IMR-90 (cell line): ENCODE data around the gene KLKB1. TPM values are rescaled to one million over a fixed set of nuclear protein-coding genes. Genes with fewer than 3 reads are reported as not detected.

ENCODE experiments used
- ATAC-seq: fragments of 200-7000 bp; cut with Tn5 transposase; 2 replicates; pipeline ENCODE4 v1.9.1; 2020; ENCODE audit warnings: low read depth, mild to moderate bottlenecking, moderate library complexity
- BruUV-seq: library from RNA; stranded (reverse); fragments of 400-500 nt; replicated peaks from 2 replicates; lab custom pipeline; 2021; lab: Mats Ljungman, UMichigan
- CTCF ChIA-PET: fragments of 300-600 bp; formaldehyde crosslinking; extraction: SDS; loops from one replicate; lab custom pipeline; 2021; ENCODE audit warnings: antibody characterized with exemption; lab: Yijun Ruan, JAX
- POLR2A ChIA-PET: fragments of 300-600 bp; sonication (Branson Sonifier 250); formaldehyde crosslinking; loops from one replicate; lab custom pipeline; 2022; ENCODE audit warnings: antibody characterized with exemption; ENCODE audit not compliant: unreplicated experiment; lab: Charles Lee
- DNase-seq: peaks from one replicate; pipeline ENCODE4 v3.0.0; 2013
- H2AFZ ChIP-seq: replicated peaks from 2 replicates; pipeline ENCODE3; 2013; ENCODE audit warnings: low read length, mild to moderate bottlenecking; ENCODE audit not compliant: poor library complexity
- H2AK5ac ChIP-seq: 2 replicates; pipeline ENCODE4 v1.6.1; 2013; ENCODE audit warnings: low read depth, low read length, inconsistent platforms
- H2AK9ac ChIP-seq: replicated peaks from 2 replicates; pipeline ENCODE3; 2013; ENCODE audit warnings: mild to moderate bottlenecking, low read depth, low read length, moderate library complexity; ENCODE audit not compliant: poor library complexity
- H2BK120ac ChIP-seq: 2 replicates; pipeline ENCODE4 v1.6.1; 2013; ENCODE audit warnings: low read depth, low read length, inconsistent platforms
- H2BK15ac ChIP-seq: 3 replicates; pipeline ENCODE4 v1.6.1; 2013; ENCODE audit warnings: low read depth, low read length, inconsistent platforms
- H2BK20ac ChIP-seq: 2 replicates; pipeline ENCODE4 v1.6.1; 2013; ENCODE audit warnings: low read depth, mild to moderate bottlenecking, inconsistent platforms, low read length, moderate library complexity
- H2BK5ac ChIP-seq: 2 replicates; pipeline ENCODE4 v1.6.1; 2013; ENCODE audit warnings: mild to moderate bottlenecking, low read depth, low read length, inconsistent platforms; ENCODE audit not compliant: poor library complexity, severe bottlenecking
- H3K14ac ChIP-seq: replicated peaks from 2 replicates; pipeline ENCODE4 v1.6.1; 2013; ENCODE audit warnings: low read depth, low read length, inconsistent platforms
- H3K18ac ChIP-seq: 2 replicates; pipeline ENCODE4 v1.6.1; 2013; ENCODE audit warnings: low read depth, low read length, control low read depth
- H3K23ac ChIP-seq: 2 replicates; pipeline ENCODE4 v1.6.1; 2013; ENCODE audit warnings: low read depth, low read length, inconsistent platforms
- H3K27ac ChIP-seq: 2 replicates; pipeline ENCODE4 v1.5.1; 2013; ENCODE audit warnings: mild to moderate bottlenecking, control low read depth, low read length; ENCODE audit not compliant: insufficient read depth
- H3K27me3 ChIP-seq: 2 replicates; pipeline ENCODE4 v1.6.1; 2013; ENCODE audit warnings: low read length; ENCODE audit not compliant: control insufficient read depth, insufficient read depth
- H3K36me3 ChIP-seq: 2 replicates; pipeline ENCODE4 v1.6.1; 2013; ENCODE audit warnings: low read length, mixed read lengths; ENCODE audit not compliant: control insufficient read depth, insufficient read depth
- H3K4ac ChIP-seq: 2 replicates; pipeline ENCODE4 v1.6.1; 2013; ENCODE audit warnings: low read depth, low read length, inconsistent platforms
- H3K4me1 ChIP-seq: 2 replicates; pipeline ENCODE4 v1.6.1; 2013; ENCODE audit warnings: low read length, mixed read lengths; ENCODE audit not compliant: control insufficient read depth, insufficient read depth
- H3K4me2 ChIP-seq: 2 replicates; pipeline ENCODE4 v1.6.1; 2013; ENCODE audit warnings: low read depth, mild to moderate bottlenecking, control low read depth, low read length, moderate library complexity
- H3K4me3 ChIP-seq: 2 replicates; pipeline ENCODE4 v1.5.1; 2013; ENCODE audit warnings: low read depth, mild to moderate bottlenecking, control low read depth, low read length, moderate library complexity; ENCODE audit not compliant: insufficient read depth
- H3K56ac ChIP-seq: 2 replicates; pipeline ENCODE4 v1.6.1; 2013; ENCODE audit warnings: low read length, inconsistent platforms; ENCODE audit not compliant: insufficient read depth; ENCODE audit errors: extremely low read depth
- H3K79me1 ChIP-seq, 2 experiments: 2 replicates each; pipeline ENCODE4 v1.6.1; 2013; ENCODE audit warnings: low read length in 2 of 2, inconsistent platforms in 1 of 2, low read depth in 1 of 2
- H3K9ac ChIP-seq: 2 replicates; pipeline ENCODE4 v1.6.1; 2013; ENCODE audit warnings: low read depth, low read length, control low read depth
- H3K9me1 ChIP-seq: 2 replicates; pipeline ENCODE4 v1.6.1; 2013; ENCODE audit warnings: low read length, inconsistent platforms; ENCODE audit not compliant: insufficient read depth
- H3K9me3 ChIP-seq: 2 replicates; pipeline ENCODE4 v1.6.1; 2013; ENCODE audit warnings: low read length; ENCODE audit not compliant: control insufficient read depth, insufficient read depth
- H4K20me1 ChIP-seq: 2 replicates; pipeline ENCODE4 v1.6.1; 2013; ENCODE audit warnings: low read length, inconsistent platforms; ENCODE audit not compliant: insufficient read depth
- H4K5ac ChIP-seq: 2 replicates; pipeline ENCODE4 v1.6.1; 2013; ENCODE audit warnings: mild to moderate bottlenecking, low read depth, low read length, control low read depth
- H4K8ac ChIP-seq, 2 experiments: 2 replicates each; pipeline ENCODE4 v1.6.1; 2013; ENCODE audit warnings: low read depth in 2 of 2, low read length in 2 of 2, control low read depth in 1 of 2, inconsistent platforms in 1 of 2
- H4K91ac ChIP-seq: 2 replicates; pipeline ENCODE4 v1.6.1; 2013; ENCODE audit warnings: low read depth, low read length, inconsistent platforms; ENCODE audit not compliant: insufficient read depth
- BHLHE40 ChIP-seq: fragments of 150-350 bp; IDR thresholded peaks from 2 replicates; pipeline ENCODE4 v1.6.1; 2016; ENCODE audit warnings: mild to moderate bottlenecking, low read depth, low read length
- CHD1 ChIP-seq: IDR thresholded peaks from 2 replicates; pipeline ENCODE4 v1.6.1; 2012; ENCODE audit warnings: low read depth, low read length, improper control_type of control experiment
- FOS ChIP-seq: fragments of 150-350 bp; IDR thresholded peaks from 2 replicates; pipeline ENCODE4 v1.6.1; 2016; ENCODE audit warnings: low read depth, low read length
- MAFK ChIP-seq: IDR thresholded peaks from 2 replicates; pipeline ENCODE4 v1.6.1; 2012; ENCODE audit warnings: low read depth, low read length, improper control_type of control experiment
- MAZ ChIP-seq: IDR thresholded peaks from 2 replicates; pipeline ENCODE4 v1.6.1; 2012; ENCODE audit warnings: low read depth, mild to moderate bottlenecking, low read length, improper control_type of control experiment, moderate library complexity, borderline replicate concordance
- MXI1 ChIP-seq: IDR thresholded peaks from 2 replicates; pipeline ENCODE4 v1.6.1; 2012; ENCODE audit warnings: low read depth, mild to moderate bottlenecking, low read length, moderate library complexity, borderline replicate concordance
- NFE2L2 ChIP-seq: fragments of 150-350 bp; IDR thresholded peaks from 2 replicates; pipeline ENCODE4 v1.6.1; 2016; ENCODE audit warnings: low read depth, mild to moderate bottlenecking, low read length
- RAD21 ChIP-seq: IDR thresholded peaks from 2 replicates; pipeline ENCODE4 v1.6.1; 2012; ENCODE audit warnings: low read length, improper control_type of control experiment
- RFX5 ChIP-seq: IDR thresholded peaks from 2 replicates; pipeline ENCODE4 v1.8.0; 2012; ENCODE audit warnings: low read depth, mild to moderate bottlenecking, low read length, moderate library complexity
- SMC3 ChIP-seq: fragments of 150-350 bp; IDR thresholded peaks from 2 replicates; pipeline ENCODE4 v1.6.1; 2016; ENCODE audit warnings: low read depth, mild to moderate bottlenecking, antibody characterized with exemption, low read length, moderate library complexity
- WGBS, 2 experiments: methylation state at CpG; one replicate each; pipeline versions ENCODE4 v1.1.5 to v1.1.7; 2013; ENCODE audit warnings: missing lambda C conversion rate in 2 of 2; ENCODE audit not compliant: insufficient read length in 1 of 2; ENCODE audit errors: extremely low coverage in 2 of 2; 5-methylcytosine and 5-hydroxymethylcytosine counted together
- dilution Hi-C: fragments of 300-500 bp; cut with HindIII; formaldehyde crosslinking; loops from one replicate; pipeline ENCODE4 v1.14.3; 2018; ENCODE audit warnings: low sequenced_read_pairs; ENCODE audit not compliant: unreplicated experiment
- in situ Hi-C: fragments of 300-500 bp; cut with MboI; formaldehyde crosslinking; loops from 3 replicates; pipeline ENCODE4 v1.14.3; 2019; ENCODE audit warnings: low sequenced_read_pairs, inconsistent platforms, mixed read lengths
- intact Hi-C: fragments of 100-400 bp; cut with micrococcal nuclease; formaldehyde crosslinking; loops from 2 replicates; pipeline ENCODE4 v1.10.0; 2022
- polyA plus RNA-seq, 3 experiments: library from polyadenylated mRNA; depleted of rRNA; stranded (reverse); fragments of >200 nt; gene quantifications; 2 replicates each; pipeline ENCODE4 v1.2.3, GENCODE V29; 2012; ENCODE audit warnings: low replicate concordance in 1 of 3
- total RNA-seq: library from RNA; depleted of rRNA; stranded (reverse); fragments of >200 nt; gene quantifications from 2 replicates; pipeline ENCODE4 v1.2.3, GENCODE V29; 2012
- TF ChIP-seq, protein P1 (sequence below): fragments of 150-350 bp; IDR thresholded peaks from 2 replicates; pipeline ENCODE4 v1.6.1; 2017; ENCODE audit warnings: mild to moderate bottlenecking, antibody characterized with exemption, low read length, low read depth
- TF ChIP-seq, protein P2 (sequence below): conservative IDR thresholded peaks from 2 replicates; pipeline ENCODE4 v1.5.1; 2012; ENCODE audit warnings: mild to moderate bottlenecking, low read depth, low read length, improper control_type of control experiment

KLKB1 gene
- total and polyA plus RNA-seq, 2 of the 4 experiments (the other 2 are of a cell fraction) = 0.03 TPM; not detected in 1

DNA sequence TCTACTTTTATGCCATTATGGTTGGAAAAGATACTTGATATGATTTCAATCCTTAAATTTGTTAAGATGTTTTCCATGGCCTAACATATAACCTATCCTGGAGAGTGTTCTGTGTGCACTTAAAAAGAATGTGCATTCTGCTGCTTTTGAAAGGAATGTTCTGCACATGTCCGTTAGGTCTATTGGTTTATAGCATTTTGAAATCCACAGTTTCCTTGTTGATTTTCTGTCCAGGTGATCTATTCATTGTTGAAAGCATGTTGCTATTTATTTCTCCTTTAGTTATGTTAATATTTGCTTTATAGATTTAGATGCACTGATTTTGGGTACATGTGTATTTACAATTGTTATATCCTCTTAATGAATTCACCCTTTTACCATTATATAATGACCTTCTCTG is 5.7 kb upstream of the KLKB1 start:
- no peak overlapping the region for H2AK5ac ChIP-seq
- no peak overlapping the region for H2BK20ac ChIP-seq
- H2AK9ac ChIP-seq = no peak overlapping the region
- POLR2A ChIA-PET = no interaction called here
- no peak overlapping the region for H3K4me2 ChIP-seq
- H3K18ac ChIP-seq = no peak overlapping the region
- dilution Hi-C loops (no loop called here), in situ Hi-C loops (no loop called here), intact Hi-C loops (no loop called here)
- H2AFZ ChIP-seq = no peak overlapping the region
- H3K27me3 ChIP-seq = no peaks in the 10 kb centered on the region
- no peak overlapping the region for H3K9ac ChIP-seq
- no peak overlapping the region for H3K23ac ChIP-seq
- DNase-seq = no peak
- no peak overlapping the region for H3K4ac ChIP-seq
- no peaks in the 10 kb centered on the region for H3K4me1 ChIP-seq
- H4K8ac ChIP-seq = no peak overlapping the region
- H3K9me3 ChIP-seq = no peaks in the 10 kb centered on the region
- WGBS, 2 experiments = no CpG with 5 or more reads among the region's 1 CpG
- no peaks in the 10 kb centered on the region for H3K36me3 ChIP-seq
- no peak overlapping the region for H4K91ac ChIP-seq
- H4K5ac ChIP-seq = no peak overlapping the region
- H3K14ac ChIP-seq = no peak overlapping the region
- H3K56ac ChIP-seq = no peak overlapping the region
- CTCF ChIA-PET = no interaction called here
- no peak overlapping the region for H3K4me3 ChIP-seq
- no peak overlapping the region for H2BK15ac ChIP-seq
- no peak overlapping the region for H2BK120ac ChIP-seq
- no peak for TF ChIP-seq RFX5
- no peak for TF ChIP-seq SMC3
- TF ChIP-seq, protein P1, sequence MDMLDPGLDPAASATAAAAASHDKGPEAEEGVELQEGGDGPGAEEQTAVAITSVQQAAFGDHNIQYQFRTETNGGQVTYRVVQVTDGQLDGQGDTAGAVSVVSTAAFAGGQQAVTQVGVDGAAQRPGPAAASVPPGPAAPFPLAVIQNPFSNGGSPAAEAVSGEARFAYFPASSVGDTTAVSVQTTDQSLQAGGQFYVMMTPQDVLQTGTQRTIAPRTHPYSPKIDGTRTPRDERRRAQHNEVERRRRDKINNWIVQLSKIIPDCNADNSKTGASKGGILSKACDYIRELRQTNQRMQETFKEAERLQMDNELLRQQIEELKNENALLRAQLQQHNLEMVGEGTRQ = no peak
- TF ChIP-seq MXI1 = no peak
- TF ChIP-seq NFE2L2 = no peak
- TF ChIP-seq MAFK = no peak
- no peak for TF ChIP-seq FOS
- TF ChIP-seq BHLHE40 = no peak
- TF ChIP-seq, protein P2, sequence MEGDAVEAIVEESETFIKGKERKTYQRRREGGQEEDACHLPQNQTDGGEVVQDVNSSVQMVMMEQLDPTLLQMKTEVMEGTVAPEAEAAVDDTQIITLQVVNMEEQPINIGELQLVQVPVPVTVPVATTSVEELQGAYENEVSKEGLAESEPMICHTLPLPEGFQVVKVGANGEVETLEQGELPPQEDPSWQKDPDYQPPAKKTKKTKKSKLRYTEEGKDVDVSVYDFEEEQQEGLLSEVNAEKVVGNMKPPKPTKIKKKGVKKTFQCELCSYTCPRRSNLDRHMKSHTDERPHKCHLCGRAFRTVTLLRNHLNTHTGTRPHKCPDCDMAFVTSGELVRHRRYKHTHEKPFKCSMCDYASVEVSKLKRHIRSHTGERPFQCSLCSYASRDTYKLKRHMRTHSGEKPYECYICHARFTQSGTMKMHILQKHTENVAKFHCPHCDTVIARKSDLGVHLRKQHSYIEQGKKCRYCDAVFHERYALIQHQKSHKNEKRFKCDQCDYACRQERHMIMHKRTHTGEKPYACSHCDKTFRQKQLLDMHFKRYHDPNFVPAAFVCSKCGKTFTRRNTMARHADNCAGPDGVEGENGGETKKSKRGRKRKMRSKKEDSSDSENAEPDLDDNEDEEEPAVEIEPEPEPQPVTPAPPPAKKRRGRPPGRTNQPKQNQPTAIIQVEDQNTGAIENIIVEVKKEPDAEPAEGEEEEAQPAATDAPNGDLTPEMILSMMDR = no peak
- TF ChIP-seq MAZ = no peak
- no peak for TF ChIP-seq CHD1
- no peak for TF ChIP-seq RAD21
- no peaks in the 10 kb centered on the region for H4K20me1 ChIP-seq
- H3K27ac ChIP-seq = no peak overlapping the region
- BruUV-seq = no TSS peak
- H3K79me1 ChIP-seq = no peaks in the 10 kb centered on the region
- no peaks in the 10 kb centered on the region for H3K9me1 ChIP-seq
- ATAC-seq = no peak
- no peak overlapping the region for H2BK5ac ChIP-seq
